Hepatocyte (in vitro differentiated cells): ENCODE results near the gene UNC119. TPM values are rescaled to one million over a fixed set of nuclear protein-coding genes. Genes with fewer than 3 reads are reported as not detected.

Source experiments
- DNase-seq: peaks from one replicate; pipeline ENCODE4 v3.0.0-alpha.2; 2016; ENCODE audit warnings: low spot score
- H2AFZ ChIP-seq: fragments of 200-600 bp; sonication (generic); 2 replicates; pipeline ENCODE4 v1.6.0; 2016; ENCODE audit warnings: antibody characterized with exemption, mild to moderate bottlenecking
- H3K27ac ChIP-seq: fragments of 200-600 bp; sonication (generic); 2 replicates; pipeline ENCODE4 v1.5.1; 2016; ENCODE audit warnings: mild to moderate bottlenecking
- H3K27me3 ChIP-seq: fragments of 200-600 bp; sonication (generic); 2 replicates; pipeline ENCODE4 v1.6.1; 2016
- H3K36me3 ChIP-seq: fragments of 200-600 bp; sonication (generic); replicated peaks from 2 replicates; pipeline ENCODE4 v1.5.1; 2016; ENCODE audit warnings: low read depth; ENCODE audit not compliant: insufficient read depth
- H3K4me1 ChIP-seq: fragments of 200-600 bp; sonication (generic); 2 replicates; pipeline ENCODE4 v1.5.1; 2016; ENCODE audit warnings: mild to moderate bottlenecking, moderate library complexity; ENCODE audit not compliant: insufficient read depth
- H3K4me2 ChIP-seq: fragments of 200-600 bp; sonication (generic); 2 replicates; pipeline ENCODE4 v1.6.0; 2016
- H3K4me3 ChIP-seq: fragments of 200-600 bp; sonication (generic); 2 replicates; pipeline ENCODE4 v1.5.1; 2016; ENCODE audit warnings: mild to moderate bottlenecking
- H3K79me2 ChIP-seq: fragments of 200-600 bp; sonication (generic); 2 replicates; pipeline ENCODE4 v1.6.0; 2017; ENCODE audit warnings: mild to moderate bottlenecking
- H3K9me2 ChIP-seq: fragments of 200-600 bp; sonication (generic); replicated peaks from 2 replicates; pipeline ENCODE4 v1.6.0; 2017; ENCODE audit warnings: mild to moderate bottlenecking; ENCODE audit not compliant: insufficient read depth
- H3K9me3 ChIP-seq: fragments of 200-600 bp; sonication (generic); 2 replicates; pipeline ENCODE4 v1.5.1; 2016; ENCODE audit warnings: low read depth, mild to moderate bottlenecking
- H4K20me1 ChIP-seq: fragments of 200-600 bp; sonication (generic); 2 replicates; pipeline ENCODE4 v1.6.0; 2016; ENCODE audit warnings: mild to moderate bottlenecking; ENCODE audit not compliant: insufficient read depth, poor library complexity, severe bottlenecking
- CTCF ChIP-seq: fragments of 200-600 bp; sonication (generic); IDR thresholded peaks from 2 replicates; pipeline ENCODE4 v1.5.1; 2016; ENCODE audit warnings: antibody characterized with exemption, mild to moderate bottlenecking; ENCODE audit not compliant: poor library complexity
- EZH2 ChIP-seq: fragments of 200-600 bp; sonication (generic); IDR thresholded peaks from 2 replicates; pipeline ENCODE4 v1.6.1; 2016; ENCODE audit warnings: antibody characterized with exemption, mild to moderate bottlenecking, borderline replicate concordance
- EZH2phosphoT487 ChIP-seq: fragments of 200-600 bp; sonication (generic); IDR thresholded peaks from one replicate; pipeline ENCODE4 v1.6.1; 2018; ENCODE audit warnings: antibody characterized with exemption, mild to moderate bottlenecking, low read depth, moderate library complexity; ENCODE audit not compliant: unreplicated experiment, severe bottlenecking
- WGBS: methylation state at CpG from one replicate; pipeline ENCODE4 v1.1.6; 2016; ENCODE audit warnings: low lambda C conversion rate; ENCODE audit errors: missing lambda C conversion rate; 5-methylcytosine and 5-hydroxymethylcytosine counted together
- polyA plus RNA-seq: library from polyadenylated mRNA; unstranded; fragments of >200 nt; fragmentation: Nextera tagmentation; extraction: Ambion mirVana; gene quantifications from 2 replicates; pipeline ENCODE4 v1.2.1, GENCODE V29; 2016
- total RNA-seq: library from RNA; depleted of rRNA; stranded (reverse); fragments of >200 nt; gene quantifications from 2 replicates; pipeline ENCODE4 v1.2.3, GENCODE V29; 2014

The UNC119 gene
- total and polyA plus RNA-seq, 2 experiments from 2014 or later, result 68.1 to 87.6 TPM

- no peak for TF ChIP-seq EZH2
- no peak for TF ChIP-seq EZH2phosphoT487
- TF ChIP-seq CTCF, result no peak
- peaks cover 22% of the 10 kb centered on the region for H3K79me2 ChIP-seq
- H2AFZ ChIP-seq, result no peak overlapping the region
- no peak overlapping the region for H3K4me2 ChIP-seq
- H3K9me3 ChIP-seq, result no peaks in the 10 kb centered on the region
- DNase-seq, result no peak
- H3K4me1 ChIP-seq, result peaks cover 23% of the 10 kb centered on the region
- H3K4me3 ChIP-seq, result no peak overlapping the region
- no peaks in the 10 kb centered on the region for H3K9me2 ChIP-seq
- H3K36me3 ChIP-seq, result no peaks in the 10 kb centered on the region
- H3K27me3 ChIP-seq, result no peaks in the 10 kb centered on the region
- H3K27ac ChIP-seq, result peak overlapping the region; percentile 42
- WGBS, result 93% methylated on average over 6 of the region's 6 CpGs
- H4K20me1 ChIP-seq, result peaks cover 10% of the 10 kb centered on the region
Measured at GRCh38 chr17:28554565-28554964, 2.1 kb upstream of the UNC119 start.

- Histone ChIP-seq H3K4me1 (peaks cover 23% of the 10 kb centered on the region), H3K4me3 (no peak overlapping the region), H3K79me2 (peaks cover 22% of the 10 kb centered on the region), H3K27ac (peak overlapping the region; percentile 91), H3K27me3 (no peaks in the 10 kb centered on the region), H2AFZ (peak overlapping the region; percentile 29), H3K9me2 (no peaks in the 10 kb centered on the region), H3K36me3 (no peaks in the 10 kb centered on the region), H3K4me2 (peak overlapping the region; percentile 91), H3K9me3 (no peaks in the 10 kb centered on the region), H4K20me1 (peaks cover 10% of the 10 kb centered on the region)
- no peak for TF ChIP-seq CTCF
- no peak for TF ChIP-seq EZH2
- WGBS, result 85% methylated on average over 5 of the region's 5 CpGs
- no peak for DNase-seq
Measured at GRCh38 chr17:28553000-28553505, 629 bp upstream of the UNC119 start.

- peak overlapping the region; percentile 92 for H2AFZ ChIP-seq
- H3K27ac ChIP-seq, result peak overlapping the region; percentile 91
- TF ChIP-seq CTCF (no peak), EZH2phosphoT487 (no peak), EZH2 (no peak)
- no peaks in the 10 kb centered on the region for H3K9me3 ChIP-seq
- H3K4me3 ChIP-seq, result peak overlapping the region; percentile 94
- peak overlapping the region; percentile 91 for H3K4me2 ChIP-seq
- no peaks in the 10 kb centered on the region for H3K9me2 ChIP-seq
- H4K20me1 ChIP-seq, result peaks cover 10% of the 10 kb centered on the region
- peaks cover 23% of the 10 kb centered on the region for H3K4me1 ChIP-seq
- H3K36me3 ChIP-seq, result no peaks in the 10 kb centered on the region
- DNase-seq, result peak; percentile 46
- WGBS, result 14% methylated on average over 9 of the region's 10 CpGs
- no peaks in the 10 kb centered on the region for H3K27me3 ChIP-seq
- H3K79me2 ChIP-seq, result peaks cover 22% of the 10 kb centered on the region
Measured at GRCh38 chr17:28551421-28552175, 826 bp downstream of the UNC119 start.
